ENCODE measurements around the gene ANKS1A. TPM values are rescaled to one million over a fixed set of nuclear protein-coding genes. Genes with fewer than 3 reads are reported as not detected.
"Not testable (repeated sequence)": the region's sequence is repeated elsewhere in the genome, so short reads cannot be mapped to it uniquely, and the experiment has no call there.

Gene ANKS1A
- total RNA-seq (2021; ENCODE audit: unreplicated experiment) (14.4 TPM), Bru-seq, nascent RNA (percentile 67 among the genes with signal in this experiment), BruChase-seq, experiment 1, labeled RNA remaining after a 2-hour chase (percentile 66 among the genes with signal in this experiment), BruChase-seq, experiment 2, labeled RNA remaining after a 6-hour chase (percentile 64 among the genes with signal in this experiment)
- 12.2 TPM for polyA plus RNA-seq (2012; ENCODE audit: insufficient read length)
- long read RNA-seq, full-length matches to known transcripts, result 7 of 39 reads
- long read RNA-seq, partial matches to known transcripts, result 27 of 39 reads
- long read RNA-seq, other reads (novel, unspliced or antisense), result 5 of 39 reads

GRCh38 chr6:34888874-34889555 lies at the start of gene ANKS1A:
Gene ANKS1A (plus strand): TSS chr6:34889255. CDS start chr6:34889403, 148 bp downstream.
- no peak for DNase-seq (ENCODE audit: low read depth, low spot score)
- ChIA-PET POLR2A (interaction anchor here (0.6 kb wide), 5 partner anchors 8 to 119 kb away, joined by 3 to 5 read pairs (median 3); no protein-coding TSS in a partner anchor), CTCF (interaction anchor here (0.5 to 0.7 kb wide), 2 partner anchors 10 to 133 kb away, joined by 5 to 6 read pairs; no protein-coding TSS in a partner anchor)
- Histone ChIP-seq H3K36me3 (ENCODE audit: control insufficient read depth, insufficient read depth, low read length) (peaks cover 5% of the 10 kb centered on the region; the same call in 1 of the 2 replicates), H3K4me3 (ENCODE audit: low read depth in 2 of 2, low read length in 2 of 2) (peak within 1 kb of the TSS; percentile 95 to 99), H3K27me3 (ENCODE audit: control insufficient read depth, insufficient read depth, low read length) (no peaks in the 10 kb centered on the region), H3K4me1 (ENCODE audit: control insufficient read depth, insufficient read depth, low read length) (peaks cover 8% of the 10 kb centered on the region), H3K27ac (ENCODE audit: low read length) (peak within 1 kb of the TSS; percentile 97), H3K9me3 (ENCODE audit: control insufficient read depth, insufficient read depth, low read depth, low read length) (no peaks in the 10 kb centered on the region)
- peak; percentile 82 for ATAC-seq
- BruUV-seq (replicated peaks), result no TSS peak
- peak; percentile 45; the same call in 1 of the 2 replicates for TF ChIP-seq POLR2AphosphoS5 (IDR thresholded peaks at IDR 0.05; ENCODE audit: low read depth, low read length)
- TF ChIP-seq REST (IDR thresholded peaks at IDR 0.05; ENCODE audit: insufficient read depth in 1 of 2, low read depth in 2 of 2, low read length in 1 of 2), result 0 out of 4 replicates have a peak, but pooled peaks of 1 of the 2 experiments have one; percentile 23
- TF ChIP-seq SIN3A (IDR thresholded peaks at IDR 0.05; ENCODE audit: borderline replicate concordance, insufficient read depth, low read depth, low read length), result 0 out of 2 replicates have a peak, but pooled peaks have one; percentile 79
- no peak for TF ChIP-seq TCF7L2 (IDR thresholded peaks at IDR 0.05; ENCODE audit: low read depth, low read length)
- TF ChIP-seq CTCF (IDR thresholded peaks at IDR 0.05), result no peak
- intact Hi-C loops (cut with micrococcal nuclease; ENCODE audit: unreplicated experiment), result no loop called here
- in situ Hi-C loops (cut with HindIII; ENCODE audit: low pct_unique_long_range_greater_than_20kb, low sequenced_read_pairs), result no loop called here

- TF ChIP-seq CTCF (IDR thresholded peaks at IDR 0.05), result no peak
- no peak for TF ChIP-seq REST (IDR thresholded peaks at IDR 0.05; ENCODE audit: insufficient read depth in 1 of 2, low read depth in 2 of 2, low read length in 1 of 2)
- no peak for TF ChIP-seq SIN3A (IDR thresholded peaks at IDR 0.05; ENCODE audit: borderline replicate concordance, insufficient read depth, low read depth, low read length)
- no peak for TF ChIP-seq TCF7L2 (IDR thresholded peaks at IDR 0.05; ENCODE audit: low read depth, low read length)
- TF ChIP-seq POLR2AphosphoS5 (IDR thresholded peaks at IDR 0.05; ENCODE audit: low read depth, low read length), result no peak
- ChIA-PET CTCF (no interaction called here), POLR2A (no interaction called here)
- peaks cover 3% of the 10 kb centered on the region for H3K36me3 ChIP-seq (ENCODE audit: control insufficient read depth, insufficient read depth, low read length)
- no TSS peak for BruUV-seq (replicated peaks)
- H3K4me3 ChIP-seq (ENCODE audit: low read depth in 2 of 2, low read length in 2 of 2), result no peak overlapping the region
- no peaks in the 10 kb centered on the region for H3K9me3 ChIP-seq (ENCODE audit: control insufficient read depth, insufficient read depth, low read depth, low read length)
- ATAC-seq (no peak), DNase-seq (ENCODE audit: low read depth, low spot score) (no peak)
- intact Hi-C loops (cut with micrococcal nuclease; ENCODE audit: unreplicated experiment) (no loop called here), in situ Hi-C loops (cut with HindIII; ENCODE audit: low pct_unique_long_range_greater_than_20kb, low sequenced_read_pairs) (no loop called here)
- no peak overlapping the region for H3K27ac ChIP-seq (ENCODE audit: low read length)
- H3K4me1 ChIP-seq (ENCODE audit: control insufficient read depth, insufficient read depth, low read length), result no peaks in the 10 kb centered on the region
- no peaks in the 10 kb centered on the region for H3K27me3 ChIP-seq (ENCODE audit: control insufficient read depth, insufficient read depth, low read length)
These were observed 49.2 kb upstream of the ANKS1A start for GRCh38 chr6:34839666-34840352.

GRCh38 chr6:34849066-34849465 lies 40.0 kb upstream of the ANKS1A start:
- BruUV-seq (replicated peaks); CTCF ChIA-PET; intact Hi-C loops (cut with micrococcal nuclease; ENCODE audit: unreplicated experiment); H3K4me1 ChIP-seq (ENCODE audit: control insufficient read depth, insufficient read depth, low read length); POLR2A ChIA-PET; H3K27me3 ChIP-seq (ENCODE audit: control insufficient read depth, insufficient read depth, low read length); H3K4me3 ChIP-seq (ENCODE audit: low read depth in 2 of 2, low read length in 2 of 2); in situ Hi-C loops (cut with HindIII; ENCODE audit: low pct_unique_long_range_greater_than_20kb, low sequenced_read_pairs); H3K9me3 ChIP-seq (ENCODE audit: control insufficient read depth, insufficient read depth, low read depth, low read length); ATAC-seq; DNase-seq (ENCODE audit: low read depth, low spot score); H3K36me3 ChIP-seq (ENCODE audit: control insufficient read depth, insufficient read depth, low read length); H3K27ac ChIP-seq (ENCODE audit: low read length): not testable (repeated sequence)
